IMR-90 (cell line): ENCODE results near the gene DUSP23. TPM values are rescaled to one million over a fixed set of nuclear protein-coding genes. Genes with fewer than 3 reads are reported as not detected.

Experiments used
- ATAC-seq: fragments of 200-7000 bp; cut with Tn5 transposase; 2 replicates; pipeline ENCODE4 v1.9.1; 2020; ENCODE audit warnings: low read depth, mild to moderate bottlenecking, moderate library complexity
- BruUV-seq: library from RNA; stranded (reverse); fragments of 400-500 nt; replicated peaks from 2 replicates; lab custom pipeline; 2021; lab: Mats Ljungman, UMichigan
- CTCF ChIA-PET: fragments of 300-600 bp; formaldehyde crosslinking; extraction: SDS; loops from one replicate; lab custom pipeline; 2021; ENCODE audit warnings: antibody characterized with exemption; lab: Yijun Ruan, JAX
- POLR2A ChIA-PET: fragments of 300-600 bp; sonication (Branson Sonifier 250); formaldehyde crosslinking; loops from one replicate; lab custom pipeline; 2022; ENCODE audit warnings: antibody characterized with exemption; ENCODE audit not compliant: unreplicated experiment; lab: Charles Lee
- DNase-seq: peaks from one replicate; pipeline ENCODE4 v3.0.0; 2013
- H2AFZ ChIP-seq: replicated peaks from 2 replicates; pipeline ENCODE3; 2013; ENCODE audit warnings: low read length, mild to moderate bottlenecking; ENCODE audit not compliant: poor library complexity
- H2AK5ac ChIP-seq: 2 replicates; pipeline ENCODE4 v1.6.1; 2013; ENCODE audit warnings: low read depth, low read length, inconsistent platforms
- H2AK9ac ChIP-seq: replicated peaks from 2 replicates; pipeline ENCODE3; 2013; ENCODE audit warnings: mild to moderate bottlenecking, low read depth, low read length, moderate library complexity; ENCODE audit not compliant: poor library complexity
- H2BK120ac ChIP-seq: 2 replicates; pipeline ENCODE4 v1.6.1; 2013; ENCODE audit warnings: low read depth, low read length, inconsistent platforms
- H2BK15ac ChIP-seq: 3 replicates; pipeline ENCODE4 v1.6.1; 2013; ENCODE audit warnings: low read depth, low read length, inconsistent platforms
- H2BK20ac ChIP-seq: 2 replicates; pipeline ENCODE4 v1.6.1; 2013; ENCODE audit warnings: low read depth, mild to moderate bottlenecking, inconsistent platforms, low read length, moderate library complexity
- H2BK5ac ChIP-seq: 2 replicates; pipeline ENCODE4 v1.6.1; 2013; ENCODE audit warnings: mild to moderate bottlenecking, low read depth, low read length, inconsistent platforms; ENCODE audit not compliant: poor library complexity, severe bottlenecking
- H3K14ac ChIP-seq: replicated peaks from 2 replicates; pipeline ENCODE4 v1.6.1; 2013; ENCODE audit warnings: low read depth, low read length, inconsistent platforms
- H3K18ac ChIP-seq: 2 replicates; pipeline ENCODE4 v1.6.1; 2013; ENCODE audit warnings: low read depth, low read length, control low read depth
- H3K23ac ChIP-seq: 2 replicates; pipeline ENCODE4 v1.6.1; 2013; ENCODE audit warnings: low read depth, low read length, inconsistent platforms
- H3K27ac ChIP-seq: 2 replicates; pipeline ENCODE4 v1.5.1; 2013; ENCODE audit warnings: mild to moderate bottlenecking, control low read depth, low read length; ENCODE audit not compliant: insufficient read depth
- H3K27me3 ChIP-seq: 2 replicates; pipeline ENCODE4 v1.6.1; 2013; ENCODE audit warnings: low read length; ENCODE audit not compliant: control insufficient read depth, insufficient read depth
- H3K36me3 ChIP-seq: 2 replicates; pipeline ENCODE4 v1.6.1; 2013; ENCODE audit warnings: low read length, mixed read lengths; ENCODE audit not compliant: control insufficient read depth, insufficient read depth
- H3K4ac ChIP-seq: 2 replicates; pipeline ENCODE4 v1.6.1; 2013; ENCODE audit warnings: low read depth, low read length, inconsistent platforms
- H3K4me1 ChIP-seq: 2 replicates; pipeline ENCODE4 v1.6.1; 2013; ENCODE audit warnings: low read length, mixed read lengths; ENCODE audit not compliant: control insufficient read depth, insufficient read depth
- H3K4me2 ChIP-seq: 2 replicates; pipeline ENCODE4 v1.6.1; 2013; ENCODE audit warnings: low read depth, mild to moderate bottlenecking, control low read depth, low read length, moderate library complexity
- H3K4me3 ChIP-seq: 2 replicates; pipeline ENCODE4 v1.5.1; 2013; ENCODE audit warnings: low read depth, mild to moderate bottlenecking, control low read depth, low read length, moderate library complexity; ENCODE audit not compliant: insufficient read depth
- H3K56ac ChIP-seq: 2 replicates; pipeline ENCODE4 v1.6.1; 2013; ENCODE audit warnings: low read length, inconsistent platforms; ENCODE audit not compliant: insufficient read depth; ENCODE audit errors: extremely low read depth
- H3K79me1 ChIP-seq, 2 experiments: 2 replicates each; pipeline ENCODE4 v1.6.1; 2013; ENCODE audit warnings: low read length in 2 of 2, inconsistent platforms in 1 of 2, low read depth in 1 of 2
- H3K9ac ChIP-seq: 2 replicates; pipeline ENCODE4 v1.6.1; 2013; ENCODE audit warnings: low read depth, low read length, control low read depth
- H3K9me1 ChIP-seq: 2 replicates; pipeline ENCODE4 v1.6.1; 2013; ENCODE audit warnings: low read length, inconsistent platforms; ENCODE audit not compliant: insufficient read depth
- H3K9me3 ChIP-seq: 2 replicates; pipeline ENCODE4 v1.6.1; 2013; ENCODE audit warnings: low read length; ENCODE audit not compliant: control insufficient read depth, insufficient read depth
- H4K20me1 ChIP-seq: 2 replicates; pipeline ENCODE4 v1.6.1; 2013; ENCODE audit warnings: low read length, inconsistent platforms; ENCODE audit not compliant: insufficient read depth
- H4K5ac ChIP-seq: 2 replicates; pipeline ENCODE4 v1.6.1; 2013; ENCODE audit warnings: mild to moderate bottlenecking, low read depth, low read length, control low read depth
- H4K8ac ChIP-seq, 2 experiments: 2 replicates each; pipeline ENCODE4 v1.6.1; 2013; ENCODE audit warnings: low read depth in 2 of 2, low read length in 2 of 2, control low read depth in 1 of 2, inconsistent platforms in 1 of 2
- H4K91ac ChIP-seq: 2 replicates; pipeline ENCODE4 v1.6.1; 2013; ENCODE audit warnings: low read depth, low read length, inconsistent platforms; ENCODE audit not compliant: insufficient read depth
- MAFK ChIP-seq: IDR thresholded peaks from 2 replicates; pipeline ENCODE4 v1.6.1; 2012; ENCODE audit warnings: low read depth, low read length, improper control_type of control experiment
- MXI1 ChIP-seq: IDR thresholded peaks from 2 replicates; pipeline ENCODE4 v1.6.1; 2012; ENCODE audit warnings: low read depth, mild to moderate bottlenecking, low read length, moderate library complexity, borderline replicate concordance
- NFE2L2 ChIP-seq: fragments of 150-350 bp; IDR thresholded peaks from 2 replicates; pipeline ENCODE4 v1.6.1; 2016; ENCODE audit warnings: low read depth, mild to moderate bottlenecking, low read length
- POLR2A ChIP-seq: IDR thresholded peaks from 2 replicates; pipeline ENCODE4 v1.6.1; 2012; ENCODE audit warnings: mild to moderate bottlenecking, low read depth, low read length
- RAD21 ChIP-seq: IDR thresholded peaks from 2 replicates; pipeline ENCODE4 v1.6.1; 2012; ENCODE audit warnings: low read length, improper control_type of control experiment
- RCOR1 ChIP-seq: IDR thresholded peaks from 2 replicates; pipeline ENCODE4 v1.6.1; 2012; ENCODE audit warnings: mild to moderate bottlenecking, low read length, improper control_type of control experiment; ENCODE audit not compliant: insufficient replicate concordance
- RFX5 ChIP-seq: IDR thresholded peaks from 2 replicates; pipeline ENCODE4 v1.8.0; 2012; ENCODE audit warnings: low read depth, mild to moderate bottlenecking, low read length, moderate library complexity
- SMC3 ChIP-seq: fragments of 150-350 bp; IDR thresholded peaks from 2 replicates; pipeline ENCODE4 v1.6.1; 2016; ENCODE audit warnings: low read depth, mild to moderate bottlenecking, antibody characterized with exemption, low read length, moderate library complexity
- WGBS, 2 experiments: methylation state at CpG; one replicate each; pipeline versions ENCODE4 v1.1.5 to v1.1.7; 2013; ENCODE audit warnings: missing lambda C conversion rate in 2 of 2; ENCODE audit not compliant: insufficient read length in 1 of 2; ENCODE audit errors: extremely low coverage in 2 of 2; 5-methylcytosine and 5-hydroxymethylcytosine counted together
- dilution Hi-C: fragments of 300-500 bp; cut with HindIII; formaldehyde crosslinking; loops from one replicate; pipeline ENCODE4 v1.14.3; 2018; ENCODE audit warnings: low sequenced_read_pairs; ENCODE audit not compliant: unreplicated experiment
- in situ Hi-C: fragments of 300-500 bp; cut with MboI; formaldehyde crosslinking; loops from 3 replicates; pipeline ENCODE4 v1.14.3; 2019; ENCODE audit warnings: low sequenced_read_pairs, inconsistent platforms, mixed read lengths
- intact Hi-C: fragments of 100-400 bp; cut with micrococcal nuclease; formaldehyde crosslinking; loops from 2 replicates; pipeline ENCODE4 v1.10.0; 2022
- polyA plus RNA-seq, 3 experiments: library from polyadenylated mRNA; depleted of rRNA; stranded (reverse); fragments of >200 nt; gene quantifications; 2 replicates each; pipeline ENCODE4 v1.2.3, GENCODE V29; 2012; ENCODE audit warnings: low replicate concordance in 1 of 3
- total RNA-seq: library from RNA; depleted of rRNA; stranded (reverse); fragments of >200 nt; gene quantifications from 2 replicates; pipeline ENCODE4 v1.2.3, GENCODE V29; 2012
- TF ChIP-seq, protein P1 (sequence below): fragments of 150-350 bp; IDR thresholded peaks from 2 replicates; pipeline ENCODE4 v1.6.1; 2017; ENCODE audit warnings: mild to moderate bottlenecking, antibody characterized with exemption, low read length, low read depth
- TF ChIP-seq, protein P2 (sequence below): fragments of 150-350 bp; IDR thresholded peaks from 2 replicates; pipeline ENCODE4 v1.6.1; 2016; ENCODE audit warnings: low read depth, mild to moderate bottlenecking, low read length, moderate library complexity, borderline replicate concordance
- TF ChIP-seq, protein P3 (sequence below): conservative IDR thresholded peaks from 2 replicates; pipeline ENCODE4 v1.5.1; 2012; ENCODE audit warnings: mild to moderate bottlenecking, low read depth, low read length, improper control_type of control experiment

Gene DUSP23
- total and polyA plus RNA-seq, 2 of the 4 experiments (the other 2 are of a cell fraction): 4.1 to 12.9 TPM

DNA sequence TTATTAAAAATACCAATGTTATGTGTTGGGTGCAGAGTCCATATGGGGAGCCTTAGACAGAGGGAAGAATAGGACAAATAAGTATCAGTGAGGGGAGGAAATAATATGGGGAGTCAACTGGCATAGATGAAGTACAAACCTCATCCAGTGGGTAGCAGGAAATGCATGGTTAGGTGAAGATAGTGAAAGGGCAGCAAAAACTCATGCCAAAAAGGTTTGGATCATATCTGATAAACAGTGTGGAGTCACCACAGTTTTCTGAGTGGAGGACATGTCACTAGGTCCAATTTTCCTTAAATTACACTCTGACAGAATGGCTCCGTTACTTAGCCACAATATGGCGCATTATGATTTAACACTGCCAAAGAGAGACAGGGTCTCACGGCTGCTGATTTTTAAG lies 10.3 kb downstream of the DUSP23 start:
- POLR2A ChIA-PET: no interaction called here
- Histone ChIP-seq H2BK120ac (no peak overlapping the region), H3K18ac (no peak overlapping the region), H3K56ac (no peak overlapping the region), H4K5ac (no peak overlapping the region), H3K9me1 (no peaks in the 10 kb centered on the region), H2BK15ac (no peak overlapping the region), H2AFZ (no peak overlapping the region), H3K4me1 (no peaks in the 10 kb centered on the region), H3K79me1 (no peaks in the 10 kb centered on the region), H4K91ac (no peak overlapping the region), H2AK9ac (no peak overlapping the region), H3K4me3 (no peak overlapping the region), H3K36me3 (no peaks in the 10 kb centered on the region), H2AK5ac (no peak overlapping the region), H3K4me2 (no peak overlapping the region), H2BK5ac (no peak overlapping the region), H3K27me3 (peaks cover 25% of the 10 kb centered on the region), H3K9me3 (no peaks in the 10 kb centered on the region), H4K8ac (no peak overlapping the region), H4K20me1 (no peaks in the 10 kb centered on the region), H2BK20ac (no peak overlapping the region), H3K14ac (no peak overlapping the region), H3K4ac (no peak overlapping the region), H3K23ac (no peak overlapping the region), H3K27ac (no peak overlapping the region), H3K9ac (no peak overlapping the region)
- intact Hi-C loops (loop anchor here (10.0 kb wide), 2 partner anchors 576 to 656 kb away; no protein-coding TSS in a partner anchor), dilution Hi-C loops (loop anchor here (25.0 kb wide), 1 partner anchor 96 kb away; no protein-coding TSS in a partner anchor), in situ Hi-C loops (no loop called here)
- CTCF ChIA-PET: no interaction called here
- no peak for DNase-seq
- WGBS, 2 experiments: no CpG with 5 or more reads among the region's 3 CpGs
- no peak for ATAC-seq
- TF ChIP-seq, protein P1, sequence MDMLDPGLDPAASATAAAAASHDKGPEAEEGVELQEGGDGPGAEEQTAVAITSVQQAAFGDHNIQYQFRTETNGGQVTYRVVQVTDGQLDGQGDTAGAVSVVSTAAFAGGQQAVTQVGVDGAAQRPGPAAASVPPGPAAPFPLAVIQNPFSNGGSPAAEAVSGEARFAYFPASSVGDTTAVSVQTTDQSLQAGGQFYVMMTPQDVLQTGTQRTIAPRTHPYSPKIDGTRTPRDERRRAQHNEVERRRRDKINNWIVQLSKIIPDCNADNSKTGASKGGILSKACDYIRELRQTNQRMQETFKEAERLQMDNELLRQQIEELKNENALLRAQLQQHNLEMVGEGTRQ: no peak
- no peak for TF ChIP-seq MXI1
- TF ChIP-seq, protein P2, sequence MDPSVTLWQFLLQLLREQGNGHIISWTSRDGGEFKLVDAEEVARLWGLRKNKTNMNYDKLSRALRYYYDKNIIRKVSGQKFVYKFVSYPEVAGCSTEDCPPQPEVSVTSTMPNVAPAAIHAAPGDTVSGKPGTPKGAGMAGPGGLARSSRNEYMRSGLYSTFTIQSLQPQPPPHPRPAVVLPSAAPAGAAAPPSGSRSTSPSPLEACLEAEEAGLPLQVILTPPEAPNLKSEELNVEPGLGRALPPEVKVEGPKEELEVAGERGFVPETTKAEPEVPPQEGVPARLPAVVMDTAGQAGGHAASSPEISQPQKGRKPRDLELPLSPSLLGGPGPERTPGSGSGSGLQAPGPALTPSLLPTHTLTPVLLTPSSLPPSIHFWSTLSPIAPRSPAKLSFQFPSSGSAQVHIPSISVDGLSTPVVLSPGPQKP: no peak
- TF ChIP-seq RFX5: no peak
- no peak for TF ChIP-seq MAFK
- TF ChIP-seq, protein P3, sequence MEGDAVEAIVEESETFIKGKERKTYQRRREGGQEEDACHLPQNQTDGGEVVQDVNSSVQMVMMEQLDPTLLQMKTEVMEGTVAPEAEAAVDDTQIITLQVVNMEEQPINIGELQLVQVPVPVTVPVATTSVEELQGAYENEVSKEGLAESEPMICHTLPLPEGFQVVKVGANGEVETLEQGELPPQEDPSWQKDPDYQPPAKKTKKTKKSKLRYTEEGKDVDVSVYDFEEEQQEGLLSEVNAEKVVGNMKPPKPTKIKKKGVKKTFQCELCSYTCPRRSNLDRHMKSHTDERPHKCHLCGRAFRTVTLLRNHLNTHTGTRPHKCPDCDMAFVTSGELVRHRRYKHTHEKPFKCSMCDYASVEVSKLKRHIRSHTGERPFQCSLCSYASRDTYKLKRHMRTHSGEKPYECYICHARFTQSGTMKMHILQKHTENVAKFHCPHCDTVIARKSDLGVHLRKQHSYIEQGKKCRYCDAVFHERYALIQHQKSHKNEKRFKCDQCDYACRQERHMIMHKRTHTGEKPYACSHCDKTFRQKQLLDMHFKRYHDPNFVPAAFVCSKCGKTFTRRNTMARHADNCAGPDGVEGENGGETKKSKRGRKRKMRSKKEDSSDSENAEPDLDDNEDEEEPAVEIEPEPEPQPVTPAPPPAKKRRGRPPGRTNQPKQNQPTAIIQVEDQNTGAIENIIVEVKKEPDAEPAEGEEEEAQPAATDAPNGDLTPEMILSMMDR: no peak
- no peak for TF ChIP-seq POLR2A
- TF ChIP-seq RAD21: no peak
- TF ChIP-seq NFE2L2: no peak
- TF ChIP-seq RCOR1: no peak
- no peak for TF ChIP-seq SMC3
- BruUV-seq: no TSS peak
